Stimulated activated CD8-positive, alpha-beta memory T cell treated with anti-CD3 and anti-CD28 coated beads, Interleukin-15, amount 100 ng/mL, for 4 hours (primary cell): Measurements from ENCODE around the gene PDZRN3.

Experiments
- DNase-seq, 2 donors: peaks; one replicate each; pipeline ENCODE4 v3.0.0-alpha.2; 2020; ENCODE audit warnings: low read depth in 2 of 2

PDZRN3 gene

GRCh38 chr3:73623346-73623745 is 1.4 kb downstream of the PDZRN3 start:
- no peak for DNase-seq

DNA sequence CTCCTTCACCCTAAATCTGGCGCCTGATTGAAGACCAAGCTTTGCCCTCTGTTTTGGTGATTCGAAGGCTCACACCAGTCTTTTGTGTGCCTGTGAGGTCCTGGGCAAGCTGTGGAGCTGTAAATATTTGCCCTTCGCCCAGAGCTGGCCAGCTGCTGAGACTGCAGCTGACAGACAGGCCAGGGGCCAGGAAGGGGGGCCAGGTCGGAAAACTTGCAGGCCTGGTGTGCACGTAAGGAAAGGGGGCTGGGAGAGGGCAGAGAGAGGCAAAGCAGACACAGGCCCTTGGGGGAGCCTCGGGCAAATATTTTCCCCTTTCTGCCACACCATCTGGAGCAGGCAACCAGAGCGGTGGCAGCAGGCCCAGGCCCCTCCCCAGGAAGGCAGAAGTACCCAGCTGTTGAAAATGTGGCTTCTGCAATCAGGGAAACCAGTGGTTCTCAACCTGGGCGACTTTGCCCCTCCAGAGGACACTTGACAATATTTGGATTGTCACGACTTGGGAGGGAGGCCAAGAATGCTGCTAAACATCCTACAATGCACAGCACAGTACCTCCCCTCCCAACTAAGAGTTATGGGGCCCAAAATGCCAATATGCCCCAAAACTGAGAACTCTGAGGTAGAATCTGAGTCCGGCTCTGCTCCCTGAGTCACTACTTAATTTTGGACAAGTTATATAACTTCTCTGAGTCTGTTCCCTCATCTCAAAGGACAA is 2.5 kb downstream of the PDZRN3 start:
- DNase-seq: no peak

GRCh38 chr3:73621388-73621787 is 3.4 kb downstream of the PDZRN3 start:
- no peak for DNase-seq

DNA sequence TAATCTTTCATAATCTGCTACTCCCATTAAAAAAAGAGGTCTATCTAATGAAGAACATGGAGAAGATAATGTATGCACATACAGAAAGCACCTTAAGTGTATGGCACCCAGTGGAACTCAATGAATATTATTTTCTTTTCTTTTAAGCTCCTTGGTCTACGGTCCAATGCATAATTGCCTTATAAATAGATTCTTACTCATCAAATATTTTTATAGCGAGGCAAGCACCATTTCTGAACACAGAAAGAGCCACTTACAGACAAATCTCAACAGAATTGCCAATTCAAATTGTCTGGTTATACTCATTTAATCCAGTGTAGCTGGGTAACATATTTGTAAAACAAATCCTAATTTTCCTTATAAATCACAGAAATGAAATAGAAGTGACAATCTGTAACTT is 6.3 kb downstream of the PDZRN3 start:
- no peak for DNase-seq

DNA sequence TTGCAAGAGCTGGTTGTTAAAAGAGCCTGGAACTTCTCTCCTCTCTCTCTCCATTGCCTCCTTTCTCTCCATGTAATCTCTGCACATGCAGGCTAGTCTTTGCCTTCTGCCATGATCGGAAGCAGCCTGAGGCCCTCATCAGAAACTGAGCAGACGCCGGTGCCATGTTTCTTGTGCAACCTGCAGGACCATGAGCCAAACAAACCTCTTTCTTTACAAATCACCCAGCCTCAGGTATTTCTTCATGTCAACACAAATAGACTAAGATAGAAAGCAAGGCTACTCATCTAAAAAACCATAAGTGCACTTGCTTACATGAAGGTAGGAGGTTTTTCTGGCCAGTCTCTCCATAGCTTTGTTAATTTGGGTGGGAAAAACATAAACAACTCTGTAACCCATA is 8.7 kb downstream of the PDZRN3 start:
- no peak for DNase-seq

GRCh38 chr3:73614419-73614818 is 10.3 kb downstream of the PDZRN3 start:
- no peak for DNase-seq

DNA sequence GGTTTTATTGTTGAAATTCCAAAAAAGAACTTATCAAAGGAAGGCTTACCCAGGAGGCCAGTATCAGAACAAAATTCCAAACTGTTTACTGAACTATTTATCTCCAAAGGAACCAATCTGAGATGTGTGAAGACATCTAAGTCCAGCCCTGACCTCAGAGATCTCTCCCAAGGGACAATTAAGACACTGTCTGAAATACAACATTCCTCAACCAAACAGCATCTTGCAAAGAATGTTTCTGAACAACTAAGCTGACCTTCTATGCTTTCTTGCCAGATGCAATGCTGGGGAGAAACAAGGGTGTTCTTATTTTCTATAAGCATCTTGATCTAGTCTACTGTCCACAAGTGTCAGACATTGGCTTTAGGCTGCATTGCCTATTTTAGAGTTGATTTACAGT is 13.6 kb downstream of the PDZRN3 start:
- no peak for DNase-seq

DNA sequence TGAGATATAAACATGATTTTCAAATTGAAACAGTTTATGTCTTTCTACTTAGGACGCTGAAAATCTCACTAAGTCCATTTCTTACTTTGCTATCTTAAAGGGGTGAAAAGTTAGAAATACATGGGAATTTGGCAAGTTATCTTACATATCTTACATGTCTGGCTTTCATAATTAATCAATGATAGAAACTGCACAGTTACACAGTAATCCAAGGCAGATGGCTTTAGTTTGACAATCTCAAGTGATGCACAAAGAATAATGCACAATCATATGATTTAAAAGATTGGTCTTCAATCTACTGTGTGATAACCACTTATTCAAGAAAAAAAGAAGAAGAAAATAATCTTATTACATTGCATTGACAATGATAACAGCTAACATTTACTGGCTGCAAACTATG is 14.2 kb downstream of the PDZRN3 start:
- DNase-seq: no peak

DNA sequence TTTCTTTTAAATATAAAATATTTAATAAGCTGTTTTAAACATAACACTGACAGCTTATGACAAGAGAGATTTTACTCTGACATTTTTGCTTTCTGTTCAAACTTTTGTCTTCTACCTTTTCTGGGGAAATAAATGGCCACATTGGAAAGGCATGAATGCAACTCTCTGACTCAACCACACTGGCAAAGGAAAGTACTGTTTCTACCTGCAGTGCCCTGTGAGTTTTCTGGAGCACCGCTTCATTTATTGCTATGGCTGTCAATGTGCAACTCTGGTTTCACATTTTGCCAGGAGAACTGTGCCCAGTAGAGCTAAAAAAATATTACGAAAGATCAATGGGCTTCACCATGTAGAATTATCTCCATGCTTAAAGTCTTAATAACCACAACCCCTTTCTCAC is 15.1 kb downstream of the PDZRN3 start:
- no peak for DNase-seq

GRCh38 chr3:73609315-73609641 is 15.5 kb downstream of the PDZRN3 start:
- no peak for DNase-seq

DNA sequence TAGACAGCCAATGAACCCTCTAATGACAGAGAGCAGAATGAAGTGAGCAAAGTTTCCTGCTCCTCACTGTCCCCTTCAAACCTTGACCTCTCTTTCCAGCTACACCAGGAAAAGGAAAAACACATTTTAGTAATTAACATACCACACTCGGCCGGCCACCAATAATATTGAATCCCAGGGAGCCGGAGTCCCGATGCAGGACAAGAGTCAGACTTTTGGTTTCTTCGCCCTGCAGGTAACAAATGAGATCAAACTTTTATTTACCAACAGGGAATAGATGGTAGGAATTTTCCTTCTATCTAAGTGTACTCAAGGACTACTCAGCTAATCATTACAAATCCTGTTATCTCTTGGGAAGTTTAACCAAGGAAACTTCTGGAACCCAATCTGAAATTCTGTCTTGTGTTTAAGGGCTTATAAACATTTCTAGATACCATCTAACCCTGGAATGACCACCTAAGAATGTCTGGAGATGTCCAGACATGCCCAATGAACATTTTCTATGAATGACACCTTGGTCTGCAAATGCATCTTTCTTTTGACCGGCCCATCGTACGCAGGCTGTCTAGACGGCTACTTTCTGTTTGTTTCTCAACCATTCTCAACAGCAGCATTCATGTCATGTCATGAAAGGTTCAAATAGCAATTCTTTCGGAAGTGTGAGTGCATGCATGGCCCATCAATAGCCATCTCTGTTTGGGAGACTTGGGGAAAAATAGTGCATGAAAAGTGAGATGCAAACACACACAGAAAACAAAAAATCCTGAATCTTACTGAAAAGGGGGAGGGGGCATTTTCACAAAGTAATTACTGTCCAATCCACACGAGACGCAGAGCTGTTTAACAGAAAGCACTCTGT is 16.1 kb downstream of the PDZRN3 start:
- DNase-seq: no peak

- DNase-seq: no peak
Measured at GRCh38 chr3:73605861-73606260, 18.9 kb downstream of the PDZRN3 start.

GRCh38 chr3:73605412-73605811 is 19.3 kb downstream of the PDZRN3 start:
- DNase-seq: no peak

GRCh38 chr3:73604451-73604850 is 20.3 kb downstream of the PDZRN3 start:
- DNase-seq: no peak

DNA sequence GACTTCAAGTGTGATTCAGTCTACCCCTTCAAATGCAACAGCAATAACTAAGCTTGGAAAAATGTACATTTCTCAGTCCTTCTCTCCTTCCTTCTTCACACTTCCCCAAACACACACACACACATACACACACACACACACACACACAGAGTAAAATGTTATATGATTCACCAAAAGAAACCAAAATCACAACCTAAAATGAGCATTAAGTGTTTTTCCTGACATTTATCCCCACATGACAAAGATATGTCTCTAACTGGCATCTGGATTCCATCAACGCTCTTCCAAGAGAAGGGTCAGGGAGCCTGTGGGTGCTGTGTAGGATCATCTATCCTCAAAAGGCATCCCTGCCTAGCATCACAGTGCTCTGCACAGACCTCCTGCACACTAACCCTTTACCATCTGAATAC is 21.0 kb downstream of the PDZRN3 start:
- DNase-seq: no peak

DNA sequence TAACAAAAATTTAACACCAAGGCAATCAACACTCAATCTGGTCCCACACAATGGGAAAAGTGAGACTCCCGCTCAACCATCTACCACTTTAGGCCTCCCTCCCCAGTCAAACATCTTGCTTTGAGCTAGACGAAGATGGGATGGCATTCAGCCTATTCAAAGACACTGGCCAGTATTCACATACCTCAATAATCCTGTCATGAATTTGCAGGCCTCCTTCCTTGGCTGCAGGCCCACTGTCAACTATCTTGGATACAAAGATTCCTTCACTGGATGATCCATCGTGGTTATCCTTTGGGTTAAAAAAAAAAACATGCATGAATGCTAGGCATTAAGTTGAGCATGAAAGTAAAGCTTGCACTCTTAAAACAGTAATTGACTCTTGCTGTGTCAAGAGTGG is 22.6 kb downstream of the PDZRN3 start:
- no peak for DNase-seq

- no peak for DNase-seq
Measured at GRCh38 chr3:73601481-73601880, 23.3 kb downstream of the PDZRN3 start.

DNA sequence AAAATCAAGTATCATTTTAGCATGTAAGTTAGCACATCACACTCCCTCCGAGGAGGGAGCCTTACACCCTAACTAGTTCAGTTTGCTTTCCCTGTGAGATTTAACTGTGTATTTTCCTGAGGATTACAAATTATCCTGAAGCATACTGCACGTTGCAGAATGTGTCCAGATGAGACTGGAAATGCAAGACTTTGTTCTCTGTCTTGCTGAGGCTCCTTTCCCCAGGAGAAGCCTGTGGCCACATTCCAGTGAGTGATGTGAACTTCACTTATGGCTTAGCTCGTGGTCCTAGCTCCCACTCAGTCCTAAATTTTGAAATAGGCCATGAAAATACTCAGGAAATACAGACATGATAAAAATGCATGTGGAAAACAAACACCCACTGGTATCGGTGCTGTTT is 23.7 kb downstream of the PDZRN3 start:
- no peak for DNase-seq

- no peak for DNase-seq
Measured at GRCh38 chr3:73600293-73600938, 24.3 kb downstream of the PDZRN3 start.

DNA sequence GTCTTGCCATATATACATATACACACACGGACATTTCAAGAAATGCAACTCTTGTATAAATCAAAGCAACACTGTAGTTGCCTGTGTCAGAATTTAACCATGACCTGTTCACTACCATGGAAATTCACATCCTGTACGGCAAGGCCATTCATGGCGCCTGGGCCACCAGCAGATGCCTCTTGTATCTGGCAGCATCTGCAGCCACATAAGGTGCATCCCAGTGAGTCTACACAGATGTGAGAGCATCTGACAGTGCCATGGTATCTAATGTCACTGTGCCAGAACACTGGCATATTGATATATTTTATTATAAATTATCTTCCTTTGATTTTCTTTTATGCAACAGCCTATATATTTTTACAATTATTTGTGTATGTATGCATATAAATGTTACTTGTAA is 25.1 kb downstream of the PDZRN3 start:
- no peak for DNase-seq

DNA sequence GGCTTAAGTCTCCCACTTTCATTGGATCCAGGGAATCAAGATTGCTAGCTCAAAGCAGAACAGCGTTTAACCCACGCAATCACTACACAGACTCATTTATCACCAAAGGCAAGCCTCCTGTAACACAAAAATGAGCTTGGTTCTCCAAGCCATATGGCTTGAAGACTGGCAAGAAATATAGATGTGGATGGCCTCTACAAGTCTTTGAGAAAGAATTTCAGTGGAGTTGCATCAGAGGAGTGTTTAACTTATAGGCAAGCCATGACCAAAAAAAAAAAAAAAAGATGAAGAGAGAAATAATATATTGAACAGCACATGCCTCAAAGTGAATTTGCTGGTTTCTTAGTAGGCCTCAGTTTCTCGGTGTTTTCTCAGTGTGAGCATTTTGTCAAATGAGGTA is 27.3 kb downstream of the PDZRN3 start:
- DNase-seq: no peak

DNA sequence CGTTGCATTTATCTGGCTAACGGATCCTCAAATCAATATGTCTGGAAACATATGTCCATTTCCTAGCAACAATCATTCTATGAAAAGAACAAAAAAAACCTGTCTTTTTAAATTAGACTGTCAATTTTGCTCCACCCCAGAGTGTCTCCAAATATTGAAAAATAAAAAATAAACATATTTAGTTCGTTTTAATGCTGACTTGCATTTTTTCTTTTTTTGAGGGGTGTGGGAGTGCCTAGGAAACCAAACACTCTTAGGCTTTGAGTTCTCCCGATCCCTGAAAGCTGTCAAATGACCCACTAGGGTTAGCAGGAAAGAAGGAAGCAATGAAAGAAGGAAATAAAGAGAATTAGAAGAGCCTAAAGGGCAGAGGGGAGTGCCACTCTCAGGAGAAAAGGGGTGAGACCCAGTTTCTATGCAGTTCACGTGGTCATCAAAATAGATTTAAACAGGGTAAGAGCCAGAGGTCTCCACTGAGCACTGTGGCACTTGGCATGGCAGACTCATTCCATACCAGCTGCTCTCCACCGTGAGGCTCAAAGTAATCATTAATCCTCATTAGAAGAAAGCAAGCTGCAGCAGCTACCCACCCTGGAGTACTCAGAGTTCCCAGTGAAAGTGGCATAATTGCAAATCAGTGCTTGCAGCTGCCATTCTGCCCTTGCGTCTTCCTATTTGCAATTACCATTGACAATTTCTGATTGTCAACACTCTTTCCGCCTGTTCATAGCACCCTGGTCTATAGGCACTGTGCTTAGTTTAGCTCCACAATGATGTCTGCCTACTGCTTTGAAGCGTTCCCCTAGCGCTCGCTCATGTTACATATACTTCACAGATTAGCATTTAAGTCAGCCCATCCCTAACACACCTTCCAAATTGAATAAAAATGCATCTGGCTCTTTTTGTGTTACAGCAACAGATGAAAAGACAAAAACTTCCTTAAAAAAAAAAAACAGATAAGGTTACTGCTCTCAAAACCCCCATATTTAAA is 32.3 kb downstream of the PDZRN3 start:
- DNase-seq: no peak
